Ascending aorta (tissue), 2 donors: Measurements from ENCODE around the gene TTLL9. TPM values are rescaled to one million over a fixed set of nuclear protein-coding genes. Genes with fewer than 3 reads are reported as not detected.

Experiments used
- DNase-seq, 2 donors: peaks; one replicate each; pipeline ENCODE4 v3.0.0-alpha.2; 2019; ENCODE audit warnings: low spot score in 2 of 2
- H3K27ac ChIP-seq, 2 donors: fragments of 200-600 bp; sonication (generic); one replicate each; pipeline ENCODE4 v1.5.1; 2016 to 2017; ENCODE audit warnings: mild to moderate bottlenecking in 1 of 2
- H3K27me3 ChIP-seq: fragments of 200-600 bp; sonication (generic); one replicate; pipeline ENCODE4 v1.5.1; 2017
- H3K36me3 ChIP-seq, 2 donors: fragments of 200-600 bp; sonication (generic); one replicate each; pipeline ENCODE4 v1.5.1; 2016
- H3K4me1 ChIP-seq, 2 donors: fragments of 200-600 bp; sonication (generic); one replicate each; pipeline ENCODE4 v1.5.1; 2016 to 2017; ENCODE audit warnings: mild to moderate bottlenecking in 1 of 2
- H3K4me3 ChIP-seq, 2 donors: fragments of 200-600 bp; sonication (generic); one replicate each; pipeline ENCODE4 v1.5.1; 2016 to 2017; ENCODE audit warnings: mild to moderate bottlenecking in 1 of 2
- H3K9me3 ChIP-seq, 2 donors: fragments of 200-600 bp; sonication (generic); one replicate each; pipeline ENCODE4 v1.5.1; 2016
- CTCF ChIP-seq, 3 experiments: fragments of 200-600 bp in 2 of 3; fragments of 450-650 bp in 1 of 3; sonication (generic) in 2 of 3; IDR thresholded peaks; one replicate each; pipeline ENCODE4 v1.5.1; 2016 to 2019; ENCODE audit warnings: antibody characterized with exemption in 3 of 3, mild to moderate bottlenecking in 1 of 3, moderate library complexity in 1 of 3
- intact Hi-C: fragments of 100-400 bp; cut with DNase I; formaldehyde crosslinking; loops from one replicate; pipeline ENCODE4 v1.15.1; 2023
- total RNA-seq: library from RNA; depleted of rRNA; stranded (reverse); fragments of >200 nt; gene quantifications from one replicate; pipeline ENCODE4 v1.1.0, GENCODE V29; 2016

The TTLL9 gene
- total RNA-seq, 1 donor from 2014 or later: not detected

- H3K9me3 ChIP-seq: no peaks in the 10 kb centered on the region
- H3K27me3 ChIP-seq: no peaks in the 10 kb centered on the region
- H3K27ac ChIP-seq: peak overlapping the region; percentile 94 to 95
- H3K4me1 ChIP-seq: peaks cover 36 to 48% of the 10 kb centered on the region in 2 donors
- no peak for TF ChIP-seq CTCF (IDR thresholded peaks at IDR 0.05)
- no peaks in the 10 kb centered on the region for H3K36me3 ChIP-seq
- no peak for DNase-seq
- peak overlapping the region; percentile 52 to 70 for H3K4me3 ChIP-seq
- intact Hi-C loops: loop anchor here (2.0 to 10.0 kb wide), 3 partner anchors 27 to 282 kb away; partner anchors contain the start of genes BCL2L1, DUSP15 and TTLL9
These were observed 26.6 kb upstream of the TTLL9 start for GRCh38 chr20:31843881-31844280.

- no peak for DNase-seq
- Histone ChIP-seq H3K4me3 (peak overlapping the region; percentile 52 to 70), H3K9me3 (no peaks in the 10 kb centered on the region), H3K27ac (peak overlapping the region; percentile 94 to 95), H3K4me1 (peaks cover 36 to 44% of the 10 kb centered on the region in 2 donors), H3K27me3 (no peaks in the 10 kb centered on the region), H3K36me3 (no peaks in the 10 kb centered on the region)
- no peak for TF ChIP-seq CTCF (IDR thresholded peaks at IDR 0.05)
- intact Hi-C loops: loop anchor here (1.0 to 10.0 kb wide), 4 partner anchors 26 to 283 kb away; partner anchors contain the start of genes BCL2L1, DUSP15 and TTLL9
These were observed 25.6 kb upstream of the TTLL9 start for GRCh38 chr20:31844737-31845299.

DNA sequence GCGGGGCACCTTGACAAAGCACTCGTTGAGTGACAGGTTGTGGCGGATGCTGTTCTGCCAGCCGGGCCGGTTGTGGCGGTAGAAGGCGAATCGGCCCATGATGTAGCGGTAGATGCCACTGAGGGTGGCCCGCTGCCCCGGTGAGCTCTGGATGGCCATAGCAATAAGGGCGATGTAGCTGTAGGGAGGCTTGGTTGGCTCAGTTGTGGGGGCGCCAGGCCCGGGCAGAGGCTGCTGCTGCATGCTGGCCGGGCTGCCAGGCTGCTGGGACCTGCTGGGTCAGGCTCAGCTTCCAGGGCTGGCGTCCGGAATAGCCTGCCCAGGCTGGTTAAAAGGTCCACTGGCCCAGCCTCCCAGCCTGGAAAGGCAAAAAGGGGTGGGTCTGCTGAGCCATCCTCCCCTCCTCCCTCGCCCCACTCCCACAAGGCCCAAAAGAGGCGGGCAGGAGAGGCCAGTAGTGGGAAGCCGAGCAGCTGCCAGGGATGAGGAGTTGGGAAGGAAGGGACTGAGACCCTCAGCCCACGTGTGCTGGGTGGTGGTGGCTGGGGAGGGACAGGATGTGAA is 25.1 kb upstream of the TTLL9 start, which contains the start of gene FOXS1:
FOXS1 (minus strand) TSS at position 305 of the 564 bp plus-strand sequence; CDS start at position 243, 62 bp downstream.
- intact Hi-C loops: loop anchor here (1.0 to 10.0 kb wide), 3 partner anchors 25 to 121 kb away; partner anchors contain the start of genes BCL2L1, DUSP15 and TTLL9
- Histone ChIP-seq H3K4me1 (peaks cover 36 to 40% of the 10 kb centered on the region in 2 donors), H3K36me3 (no peaks in the 10 kb centered on the region), H3K4me3 (peak within 1 kb of the TSS; percentile 52 to 70), H3K27me3 (no peaks in the 10 kb centered on the region), H3K9me3 (no peaks in the 10 kb centered on the region), H3K27ac (peak within 1 kb of the TSS; percentile 94 to 95)
- no peak for TF ChIP-seq CTCF (IDR thresholded peaks at IDR 0.05)
- peak; percentile 60 to 91 for DNase-seq

GRCh38 chr20:31846793-31847138 is 23.7 kb upstream of the TTLL9 start:
- H3K4me3 ChIP-seq: no peak overlapping the region
- peaks cover 24 to 26% of the 10 kb centered on the region in 2 donors for H3K4me1 ChIP-seq
- H3K9me3 ChIP-seq: no peaks in the 10 kb centered on the region
- no peak for TF ChIP-seq CTCF (IDR thresholded peaks at IDR 0.05)
- H3K27ac ChIP-seq: peak overlapping the region in 1 of 2 donors; percentile 94
- no peak for DNase-seq
- intact Hi-C loops: loop anchor here (1.0 to 10.0 kb wide), 2 partner anchors 23 to 122 kb away; partner anchors contain the start of gene BCL2L1
- no peaks in the 10 kb centered on the region for H3K36me3 ChIP-seq
- H3K27me3 ChIP-seq: no peaks in the 10 kb centered on the region

GRCh38 chr20:31848088-31848999 is 22.1 kb upstream of the TTLL9 start:
- Histone ChIP-seq H3K27me3 (no peaks in the 10 kb centered on the region), H3K9me3 (no peaks in the 10 kb centered on the region), H3K4me1 (peaks cover 11 to 12% of the 10 kb centered on the region in 2 donors), H3K27ac (no peak overlapping the region), H3K4me3 (no peak overlapping the region), H3K36me3 (no peaks in the 10 kb centered on the region)
- no peak for TF ChIP-seq CTCF (IDR thresholded peaks at IDR 0.05)
- intact Hi-C loops: loop anchor here (10.0 kb wide), 1 partner anchor 124 kb away; the partner anchor contains the start of gene BCL2L1
- no peak for DNase-seq
